B cell (primary cell): Measurements from ENCODE around the gene CCDC70. TPM values are rescaled to one million over a fixed set of nuclear protein-coding genes. Genes with fewer than 3 reads are reported as not detected.

Experiments
- ATAC-seq: fragments of 200-7000 bp; cut with Tn5 transposase; one replicate; pipeline ENCODE4 v1.10.0; 2021; ENCODE audit warnings: low read depth, mild to moderate bottlenecking, moderate number of reproducible peaks, moderate library complexity
- CTCF ChIA-PET: fragments of 350-600 bp; sonication (Branson Sonifier 250); formaldehyde crosslinking; loops from one replicate; lab custom pipeline; 2021; ENCODE audit warnings: antibody characterized with exemption, inconsistent platforms; lab: Charles Lee
- POLR2A ChIA-PET: fragments of 350-600 bp; sonication (Branson Sonifier 250); formaldehyde crosslinking; loops from one replicate; lab custom pipeline; 2021; ENCODE audit warnings: antibody characterized with exemption; lab: Charles Lee
- DNase-seq: peaks from one replicate; pipeline ENCODE4 v3.0.0; 2013
- H2AFZ ChIP-seq: 2 replicates; pipeline ENCODE4 v1.6.1; 2012; ENCODE audit warnings: mild to moderate bottlenecking, low read depth, low read length; ENCODE audit not compliant: insufficient read depth, poor library complexity, severe bottlenecking
- H3K27ac ChIP-seq, 2 donors: 1 replicate in 1 of 2; 2 replicates in 1 of 2; pipeline ENCODE4 v1.5.1; 2012 to 2013; ENCODE audit warnings: low read length in 2 of 2, mild to moderate bottlenecking in 2 of 2, moderate library complexity in 1 of 2
- H3K27me3 ChIP-seq, 4 experiments: fragments of 200-600 bp in 1 of 4; sonication (generic) in 1 of 4; replicated peaks in 1 of 4; 1 replicate in 2 of 4; 2 replicates in 2 of 4; pipeline versions ENCODE4 v1.6.1 to v1.7.0; 2013 to 2016; ENCODE audit warnings: low read length in 3 of 4, mild to moderate bottlenecking in 2 of 4, mixed read lengths in 1 of 4, moderate library complexity in 1 of 4; ENCODE audit not compliant: insufficient read depth in 4 of 4, control insufficient read depth in 3 of 4; ENCODE audit errors: control extremely low read depth in 1 of 4
- H3K36me3 ChIP-seq, 2 experiments: replicated peaks in 1 of 2; 1 replicate in 1 of 2; 2 replicates in 1 of 2; pipeline versions ENCODE4 v1.6.1 to v1.7.1; 2013; ENCODE audit warnings: low read length in 1 of 2; ENCODE audit not compliant: insufficient read depth in 2 of 2, control insufficient read depth in 1 of 2; ENCODE audit errors: control extremely low read depth in 1 of 2, extremely low read depth in 1 of 2
- H3K4me1 ChIP-seq, 2 donors: fragments of 200-600 bp in 1 of 2; sonication (generic) in 1 of 2; 1 replicate in 1 of 2; 2 replicates in 1 of 2; pipeline versions ENCODE4 v1.5.1 to v1.6.1; 2013 to 2017; ENCODE audit warnings: low read length in 2 of 2; ENCODE audit not compliant: control insufficient read depth in 2 of 2, insufficient read depth in 2 of 2
- H3K4me2 ChIP-seq: replicated peaks from 2 replicates; pipeline ENCODE3; 2012; ENCODE audit warnings: mild to moderate bottlenecking, low read depth, low read length; ENCODE audit not compliant: poor library complexity, severe bottlenecking
- H3K4me3 ChIP-seq, 5 experiments: fragments of 200-600 bp in 1 of 5; sonication (generic) in 1 of 5; 1 replicate in 3 of 5; 2 replicates in 2 of 5; pipeline versions ENCODE4 v1.5.1 to v1.7.0; 2011 to 2016; ENCODE audit warnings: low read length in 4 of 5, mild to moderate bottlenecking in 4 of 5, low read depth in 2 of 5, control low read depth in 1 of 5, moderate library complexity in 1 of 5; ENCODE audit not compliant: insufficient read depth in 1 of 5; ENCODE audit errors: control extremely low read depth in 1 of 5, extremely low read depth in 1 of 5
- H3K79me2 ChIP-seq: fragments of 200-600 bp; sonication (generic); one replicate; pipeline ENCODE4 v1.6.0; 2016; ENCODE audit warnings: low read length; ENCODE audit not compliant: control insufficient read depth, insufficient read depth
- H3K9ac ChIP-seq: fragments of 200-600 bp; sonication (generic); 2 replicates; pipeline ENCODE4 v1.6.1; 2017; ENCODE audit warnings: mild to moderate bottlenecking, low read length, moderate library complexity
- H3K9me3 ChIP-seq, 3 donors: one replicate each; pipeline versions ENCODE4 v1.6.1 to v1.7.1; 2013; ENCODE audit warnings: low read length in 2 of 3; ENCODE audit not compliant: control insufficient read depth in 2 of 3, insufficient read depth in 1 of 3; ENCODE audit errors: control extremely low read depth in 1 of 3
- H4K20me1 ChIP-seq: 2 replicates; pipeline ENCODE4 v1.6.0; 2012; ENCODE audit warnings: mild to moderate bottlenecking, low read length; ENCODE audit not compliant: insufficient read depth, control insufficient read depth, poor library complexity, severe bottlenecking
- H3K27ac Mint-ChIP-seq: one replicate; pipeline ENCODE4 v1.8.0; 2021; ENCODE audit warnings: mixed read lengths
- H3K27me3 Mint-ChIP-seq: one replicate; pipeline ENCODE4 v1.8.0; 2021; ENCODE audit warnings: mixed read lengths
- H3K4me1 Mint-ChIP-seq: one replicate; pipeline ENCODE4 v1.8.0; 2021; ENCODE audit warnings: mixed read lengths
- H3K4me3 Mint-ChIP-seq: one replicate; pipeline ENCODE4 v1.8.0; 2021; ENCODE audit warnings: mixed read lengths
- H3K9me3 Mint-ChIP-seq: one replicate; pipeline ENCODE4 v1.8.0; 2022; ENCODE audit warnings: mixed read lengths; ENCODE audit not compliant: insufficient read depth
- EZH2 ChIP-seq: IDR thresholded peaks from 2 replicates; pipeline ENCODE4 v1.6.1; 2012; ENCODE audit warnings: borderline replicate concordance, low read depth, mild to moderate bottlenecking, moderate library complexity, low read length; ENCODE audit not compliant: insufficient read depth, poor library complexity, severe bottlenecking
- WGBS: methylation state at CpG from one replicate; pipeline ENCODE4 v1.1.5; 2013; ENCODE audit warnings: missing lambda C conversion rate; ENCODE audit not compliant: insufficient coverage; 5-methylcytosine and 5-hydroxymethylcytosine counted together
- intact Hi-C: fragments of 100-400 bp; cut with micrococcal nuclease; formaldehyde crosslinking; loops from one replicate; pipeline ENCODE4 v1.10.0; 2022
- polyA plus RNA-seq: library from polyadenylated mRNA; depleted of rRNA; stranded (reverse); fragments of >200 nt; gene quantifications from 2 replicates; pipeline ENCODE4 v1.2.3, GENCODE V29; 2012
- total RNA-seq, 2 donors: library from RNA; stranded (reverse); fragments of 120-200 nt in 1 of 2; gene quantifications; 1 replicate in 1 of 2; 2 replicates in 1 of 2; pipeline versions ENCODE4 v1.2.3 to v1.2.4, GENCODE V29; 2013 to 2022
- TF ChIP-seq, protein P1 (sequence below): fragments of 200-600 bp; IDR thresholded peaks from one replicate; pipeline ENCODE4 v1.8.0; 2022; ENCODE audit warnings: antibody characterized with exemption, mild to moderate bottlenecking

Gene CCDC70
- total and polyA plus RNA-seq, 2 donors (not counting 1 experiment from before 2014, with no cell fraction given): not detected

DNA sequence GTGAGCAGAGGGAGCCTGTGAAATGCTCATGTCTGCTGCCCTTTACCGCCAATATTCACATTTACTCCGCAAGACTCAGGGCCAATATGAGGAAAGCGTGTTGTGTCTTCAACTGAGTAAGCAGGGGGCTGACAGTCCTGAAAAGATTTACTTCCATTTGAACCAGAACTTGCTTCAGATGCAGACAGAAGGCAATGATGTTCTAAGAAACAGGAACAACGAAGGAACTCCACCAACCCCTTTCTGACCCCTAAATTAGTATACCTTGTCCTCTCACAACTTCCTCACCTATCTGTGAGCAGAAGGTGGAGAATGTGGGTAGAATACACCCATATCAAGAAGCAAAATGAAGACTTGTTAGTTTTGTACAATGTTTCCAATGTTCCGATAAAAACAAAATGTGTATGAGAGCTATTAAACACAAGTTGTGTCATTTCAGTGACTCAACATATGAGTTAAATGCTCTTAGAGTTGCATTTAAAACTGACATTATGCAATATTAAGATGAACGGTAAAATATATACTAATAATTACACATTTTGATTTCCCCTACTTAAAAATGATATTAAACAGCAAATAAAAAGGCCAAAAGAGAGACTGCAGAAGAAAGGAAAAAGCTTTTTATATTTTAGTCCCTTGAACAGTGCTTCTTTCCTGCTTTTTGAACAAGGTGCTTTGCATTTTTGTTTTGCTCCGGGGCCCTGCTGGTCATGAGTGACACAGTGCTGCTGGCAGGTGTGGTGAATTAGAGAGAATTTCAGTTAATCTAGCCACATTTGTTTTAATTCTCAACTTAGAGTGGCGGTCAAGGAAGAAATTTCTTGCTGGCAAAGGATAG is 32.8 kb upstream of the CCDC70 start:
- H3K9me3 ChIP-seq: no peaks in the 10 kb centered on the region
- H3K27ac ChIP-seq: no peak overlapping the region
- no peaks in the 10 kb centered on the region for H3K36me3 ChIP-seq
- intact Hi-C loops: no loop called here
- H3K9ac ChIP-seq: no peak overlapping the region
- POLR2A ChIA-PET: interaction anchor here (1.7 kb wide), 1 partner anchor 377 kb away, joined by 3 read pairs; no protein-coding TSS in a partner anchor
- peaks cover 0 to 6% (median 0%) of the 10 kb centered on the region in 4 experiments for H3K27me3 ChIP-seq
- H3K4me2 ChIP-seq: peak overlapping the region; percentile 3
- no peak overlapping the region for H3K4me3 ChIP-seq
- no peaks in the 10 kb centered on the region for H3K79me2 ChIP-seq
- Mint-ChIP-seq H3K9me3 (no peaks in the 10 kb centered on the region), H3K4me1 (peaks cover 64% of the 10 kb centered on the region), H3K27ac (no peak overlapping the region), H3K4me3 (no peak overlapping the region), H3K27me3 (peaks cover 18% of the 10 kb centered on the region)
- no peaks in the 10 kb centered on the region for H4K20me1 ChIP-seq
- H2AFZ ChIP-seq: peak overlapping the region; percentile 17
- no peak for ATAC-seq
- H3K4me1 ChIP-seq: peaks cover 38 to 60% of the 10 kb centered on the region in 2 donors
- WGBS: 80% methylated on average over 2 of the region's 8 CpGs
- DNase-seq: no peak
- CTCF ChIA-PET: interaction anchor here (1.0 to 9.4 kb wide), 4 partner anchors 9 to 20 kb away, joined by 3 to 66 read pairs (median 3); no protein-coding TSS in a partner anchor
- TF ChIP-seq EZH2: no peak
- TF ChIP-seq, protein P1, sequence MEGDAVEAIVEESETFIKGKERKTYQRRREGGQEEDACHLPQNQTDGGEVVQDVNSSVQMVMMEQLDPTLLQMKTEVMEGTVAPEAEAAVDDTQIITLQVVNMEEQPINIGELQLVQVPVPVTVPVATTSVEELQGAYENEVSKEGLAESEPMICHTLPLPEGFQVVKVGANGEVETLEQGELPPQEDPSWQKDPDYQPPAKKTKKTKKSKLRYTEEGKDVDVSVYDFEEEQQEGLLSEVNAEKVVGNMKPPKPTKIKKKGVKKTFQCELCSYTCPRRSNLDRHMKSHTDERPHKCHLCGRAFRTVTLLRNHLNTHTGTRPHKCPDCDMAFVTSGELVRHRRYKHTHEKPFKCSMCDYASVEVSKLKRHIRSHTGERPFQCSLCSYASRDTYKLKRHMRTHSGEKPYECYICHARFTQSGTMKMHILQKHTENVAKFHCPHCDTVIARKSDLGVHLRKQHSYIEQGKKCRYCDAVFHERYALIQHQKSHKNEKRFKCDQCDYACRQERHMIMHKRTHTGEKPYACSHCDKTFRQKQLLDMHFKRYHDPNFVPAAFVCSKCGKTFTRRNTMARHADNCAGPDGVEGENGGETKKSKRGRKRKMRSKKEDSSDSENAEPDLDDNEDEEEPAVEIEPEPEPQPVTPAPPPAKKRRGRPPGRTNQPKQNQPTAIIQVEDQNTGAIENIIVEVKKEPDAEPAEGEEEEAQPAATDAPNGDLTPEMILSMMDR: no peak

DNA sequence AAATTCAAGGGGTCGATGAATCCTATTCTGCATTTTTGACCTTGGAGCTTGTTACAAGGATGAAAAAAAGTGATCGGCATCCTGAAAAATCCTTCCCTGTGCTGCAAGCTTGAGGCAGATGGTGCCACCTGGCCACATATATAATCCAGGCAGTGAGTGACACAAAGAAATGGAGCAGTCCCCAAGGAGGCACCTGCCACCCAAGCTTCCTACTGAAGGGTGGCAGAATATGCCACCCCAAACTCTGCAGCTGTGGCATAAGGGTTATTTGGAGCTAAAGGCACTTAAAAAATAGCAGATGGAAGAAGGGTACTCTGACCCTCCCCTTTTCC is 32.2 kb upstream of the CCDC70 start:
- H3K9me3 Mint-ChIP-seq: no peaks in the 10 kb centered on the region
- no peak for ATAC-seq
- no peak overlapping the region for H3K27ac Mint-ChIP-seq
- H3K27me3 ChIP-seq: peaks cover 0 to 8% (median 0%) of the 10 kb centered on the region in 4 experiments
- no peak overlapping the region for H3K4me3 ChIP-seq
- POLR2A ChIA-PET: interaction anchor here (1.7 kb wide), 1 partner anchor 378 kb away, joined by 3 read pairs; no protein-coding TSS in a partner anchor
- 89% methylated on average over 1 of the region's 2 CpGs for WGBS
- H3K27ac ChIP-seq: no peak overlapping the region
- H3K4me1 Mint-ChIP-seq: peaks cover 62% of the 10 kb centered on the region
- no peak overlapping the region for H3K4me3 Mint-ChIP-seq
- no peak for DNase-seq
- H2AFZ ChIP-seq: no peak overlapping the region
- intact Hi-C loops: no loop called here
- peaks cover 21% of the 10 kb centered on the region for H3K27me3 Mint-ChIP-seq
- TF ChIP-seq EZH2: no peak
- TF ChIP-seq, protein P1: no peak
- H3K79me2 ChIP-seq: no peaks in the 10 kb centered on the region
- H3K9me3 ChIP-seq: no peaks in the 10 kb centered on the region
- H3K4me1 ChIP-seq: peaks cover 35 to 57% of the 10 kb centered on the region in 2 donors
- H3K4me2 ChIP-seq: peak overlapping the region; percentile 3
- CTCF ChIA-PET: interaction anchor here (1.0 to 9.4 kb wide), 4 partner anchors 8 to 20 kb away, joined by 3 to 66 read pairs (median 3); no protein-coding TSS in a partner anchor
- no peak overlapping the region for H3K9ac ChIP-seq
- no peaks in the 10 kb centered on the region for H4K20me1 ChIP-seq
- no peaks in the 10 kb centered on the region for H3K36me3 ChIP-seq
